NCI-H2081 treated with DMSO at 0.1 percent for 48 hours (cell line): ENCODE results near the gene KDM2B.

Source experiments
- DNase-seq: peaks from one replicate; lab custom pipeline; 2025; lab: John Stamatoyannopoulos, UW

The KDM2B gene

GRCh38 chr12:121461048-121461447 is 119.8 kb downstream of the KDM2B start:
- no peak for DNase-seq

GRCh38 chr12:121456551-121456950 is 124.3 kb downstream of the KDM2B start:
- DNase-seq, result no peak

- no peak for DNase-seq
Measured at GRCh38 chr12:121455766-121456420, 124.9 kb downstream of the KDM2B start.

- no peak for DNase-seq
Measured at GRCh38 chr12:121454921-121455320, 125.9 kb downstream of the KDM2B start.

- DNase-seq, result no peak
Measured at GRCh38 chr12:121453629-121454028, 127.2 kb downstream of the KDM2B start.

GRCh38 chr12:121452985-121453360 is 127.8 kb downstream of the KDM2B start:
- DNase-seq, result no peak

GRCh38 chr12:121452340-121452984 is 128.4 kb downstream of the KDM2B start:
- no peak for DNase-seq

GRCh38 chr12:121451961-121452339 is 128.9 kb downstream of the KDM2B start:
- no peak for DNase-seq

GRCh38 chr12:121448771-121449315 is 132.0 kb downstream of the KDM2B start:
- DNase-seq, result no peak

GRCh38 chr12:121446750-121447149 is 134.1 kb downstream of the KDM2B start:
- DNase-seq, result no peak

- no peak for DNase-seq
Measured at GRCh38 chr12:121444842-121445202, 136.0 kb downstream of the KDM2B start.

- no peak for DNase-seq
Measured at GRCh38 chr12:121443911-121444841, 136.6 kb downstream of the KDM2B start.

- DNase-seq, result no peak
Measured at GRCh38 chr12:121443193-121443870, 137.5 kb downstream of the KDM2B start.

GRCh38 chr12:121442028-121442948 is 138.5 kb downstream of the KDM2B start:
- no peak for DNase-seq

GRCh38 chr12:121441555-121441954 is 139.3 kb downstream of the KDM2B start:
- DNase-seq, result no peak

- DNase-seq, result no peak
Measured at GRCh38 chr12:121440768-121441167, 140.1 kb downstream of the KDM2B start.

- no peak for DNase-seq
Measured at GRCh38 chr12:121439715-121440114, 141.1 kb downstream of the KDM2B start.

- DNase-seq, result no peak
Measured at GRCh38 chr12:121438905-121439304, 141.9 kb downstream of the KDM2B start.

GRCh38 chr12:121436706-121437105 is 144.1 kb downstream of the KDM2B start:
- no peak for DNase-seq

GRCh38 chr12:121432740-121433480 is 147.9 kb downstream of the KDM2B start:
- DNase-seq, result no peak
